Measurements from ENCODE around the gene ALDH1B1.

The ALDH1B1 gene

DNA sequence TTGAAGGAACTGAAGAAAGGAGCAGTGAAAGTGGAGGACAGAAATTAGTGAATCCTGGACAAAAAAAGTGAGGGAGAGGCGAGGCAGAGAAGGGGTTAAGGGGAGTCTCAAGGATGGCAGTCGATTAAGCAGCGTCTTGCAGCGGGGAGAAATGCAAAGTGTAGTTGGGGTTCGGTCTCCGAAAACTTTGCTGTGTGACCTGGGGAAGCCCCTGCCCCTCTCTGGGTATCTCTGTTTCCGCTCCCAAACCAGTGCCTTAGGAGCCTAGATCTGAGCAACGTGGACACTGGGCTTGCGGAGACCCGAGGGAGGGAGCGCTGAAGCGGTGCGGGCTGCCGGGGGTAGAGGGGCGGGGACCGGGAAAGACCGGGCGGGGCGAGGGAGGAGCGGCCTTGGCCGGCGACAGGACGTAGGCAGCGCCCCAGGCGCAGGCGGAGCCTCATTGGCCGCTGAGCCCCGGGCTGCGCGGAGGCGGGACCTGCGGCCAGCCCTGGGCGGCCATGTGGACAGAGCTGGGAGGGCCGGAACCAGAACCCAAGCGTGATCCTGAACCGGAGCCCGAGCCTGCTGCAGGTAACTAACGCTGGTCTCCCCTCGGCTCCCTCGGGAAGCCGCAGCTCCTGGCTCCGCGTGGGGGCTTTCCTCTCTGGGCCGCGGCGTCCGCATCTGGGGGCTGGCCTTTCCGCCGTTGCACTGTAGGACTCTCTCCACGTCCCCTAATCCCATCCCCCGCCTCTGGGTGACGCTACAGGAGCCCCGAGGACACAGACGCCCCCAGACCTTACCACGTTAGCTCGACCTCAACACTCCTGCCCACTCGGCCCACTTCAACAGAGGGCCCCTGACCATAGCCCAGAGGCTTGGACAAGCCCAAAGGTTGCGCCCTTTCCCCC, at the start of gene ALDH1B1:
TSS of gene ALDH1B1 (plus strand) at position 468 of the 893 bp plus-strand sequence. CDS start 3,047 bp downstream, outside the sequence.
- ChIA-PET CTCF (no interaction called here), POLR2A (interaction anchor here (0.6 kb wide), 1 partner anchor 486 kb away, joined by 3 read pairs; no protein-coding TSS in a partner anchor)
- TF ChIP-seq ZNF384 (IDR thresholded peaks at IDR 0.05) (no peak), NFRKB (IDR thresholded peaks at IDR 0.05) (no peak), FOXA1 (IDR thresholded peaks at IDR 0.05) (no peak), TARDBP (IDR thresholded peaks at IDR 0.05) (no peak), CTBP1 (IDR thresholded peaks at IDR 0.05; ENCODE audit: borderline replicate concordance) (no peak), LEF1 (IDR thresholded peaks at IDR 0.05; ENCODE audit: borderline replicate concordance) (no peak), HDGF (IDR thresholded peaks at IDR 0.05; ENCODE audit: borderline replicate concordance) (peak; percentile 11; the same call in 1 of the 2 replicates), FOXM1 (IDR thresholded peaks at IDR 0.05; ENCODE audit: borderline replicate concordance) (no peak), BHLHE40 (IDR thresholded peaks at IDR 0.05; ENCODE audit: borderline replicate concordance) (no peak), SUZ12 (IDR thresholded peaks at IDR 0.05) (no peak), SP1 (IDR thresholded peaks at IDR 0.05) (no peak), L3MBTL2 (conservative IDR thresholded peaks at IDR 0.05) (peak; percentile 70; the same call in 1 of the 2 replicates), FOXK2 (IDR thresholded peaks at IDR 0.05) (no peak)
- TF ChIP-seq, protein P1, sequence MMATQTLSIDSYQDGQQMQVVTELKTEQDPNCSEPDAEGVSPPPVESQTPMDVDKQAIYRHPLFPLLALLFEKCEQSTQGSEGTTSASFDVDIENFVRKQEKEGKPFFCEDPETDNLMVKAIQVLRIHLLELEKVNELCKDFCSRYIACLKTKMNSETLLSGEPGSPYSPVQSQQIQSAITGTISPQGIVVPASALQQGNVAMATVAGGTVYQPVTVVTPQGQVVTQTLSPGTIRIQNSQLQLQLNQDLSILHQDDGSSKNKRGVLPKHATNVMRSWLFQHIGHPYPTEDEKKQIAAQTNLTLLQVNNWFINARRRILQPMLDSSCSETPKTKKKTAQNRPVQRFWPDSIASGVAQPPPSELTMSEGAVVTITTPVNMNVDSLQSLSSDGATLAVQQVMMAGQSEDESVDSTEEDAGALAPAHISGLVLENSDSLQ (IDR thresholded peaks at IDR 0.05): no peak
- peak; percentile 93 for DNase-seq (ENCODE audit: extremely low spot score)

DNA sequence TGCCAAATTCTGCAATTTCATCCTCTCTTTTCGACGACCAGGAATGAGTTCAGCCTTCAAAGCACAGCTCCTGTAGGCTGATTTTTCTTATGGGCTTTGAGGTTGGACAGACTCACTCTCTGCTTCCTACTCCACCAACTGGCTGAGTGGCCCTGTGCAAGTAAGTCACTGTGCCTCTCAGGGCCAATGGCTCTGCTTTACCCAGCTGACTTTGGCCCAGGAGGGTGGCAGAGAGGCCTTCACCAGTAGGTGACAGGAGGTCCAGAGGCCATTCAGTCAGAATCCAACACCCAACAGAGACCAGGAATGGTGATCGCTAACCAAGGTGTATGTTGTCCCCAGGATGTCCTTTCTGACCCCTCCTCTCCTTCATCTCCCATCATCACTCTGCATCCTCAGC, 49.5 kb upstream of the ALDH1B1 start:
- CTCF ChIA-PET: no interaction called here
- TF ChIP-seq FOXA1 (IDR thresholded peaks at IDR 0.05) (no peak), CTBP1 (IDR thresholded peaks at IDR 0.05; ENCODE audit: borderline replicate concordance) (no peak), LEF1 (IDR thresholded peaks at IDR 0.05; ENCODE audit: borderline replicate concordance) (no peak), SP1 (IDR thresholded peaks at IDR 0.05) (no peak), ARNT (IDR thresholded peaks at IDR 0.05) (no peak), ZNF384 (IDR thresholded peaks at IDR 0.05) (no peak), SUZ12 (IDR thresholded peaks at IDR 0.05) (no peak), ELF4 (IDR thresholded peaks at IDR 0.05) (no peak), L3MBTL2 (conservative IDR thresholded peaks at IDR 0.05) (no peak), FOXK2 (IDR thresholded peaks at IDR 0.05) (no peak), HDGF (IDR thresholded peaks at IDR 0.05; ENCODE audit: borderline replicate concordance) (no peak), FOXM1 (IDR thresholded peaks at IDR 0.05; ENCODE audit: borderline replicate concordance) (no peak), NFRKB (IDR thresholded peaks at IDR 0.05) (no peak), TARDBP (IDR thresholded peaks at IDR 0.05) (no peak), BHLHE40 (IDR thresholded peaks at IDR 0.05; ENCODE audit: borderline replicate concordance) (no peak)
- TF ChIP-seq, protein P1 (IDR thresholded peaks at IDR 0.05): no peak
- POLR2A ChIA-PET: no interaction called here
- DNase-seq (ENCODE audit: extremely low spot score): no peak

DNA sequence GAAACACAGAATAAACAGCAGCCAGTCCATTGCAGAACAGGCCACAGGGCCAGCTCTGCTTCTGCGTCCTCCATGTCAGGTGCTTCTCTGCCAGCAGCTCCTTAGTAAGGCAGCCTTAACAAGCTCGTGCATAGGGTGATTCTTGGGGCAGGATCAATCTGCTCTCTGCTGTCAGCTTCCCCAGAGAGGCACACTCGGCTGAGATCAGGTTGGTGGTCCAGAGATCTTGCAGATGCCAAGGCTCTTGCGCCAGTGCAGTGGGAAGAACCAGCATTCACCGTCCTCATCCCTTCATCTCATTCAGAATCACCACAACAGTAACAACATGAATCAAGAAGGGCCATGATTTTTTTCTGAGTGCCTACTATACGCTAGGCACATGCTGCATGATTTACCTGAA, 49.0 kb upstream of the ALDH1B1 start:
- no peak for DNase-seq (ENCODE audit: extremely low spot score)
- TF ChIP-seq L3MBTL2 (conservative IDR thresholded peaks at IDR 0.05): no peak
- no peak for TF ChIP-seq TARDBP (IDR thresholded peaks at IDR 0.05)
- TF ChIP-seq ZNF384 (IDR thresholded peaks at IDR 0.05): no peak
- no peak for TF ChIP-seq LEF1 (IDR thresholded peaks at IDR 0.05; ENCODE audit: borderline replicate concordance)
- TF ChIP-seq, protein P1 (IDR thresholded peaks at IDR 0.05): no peak
- TF ChIP-seq FOXM1 (IDR thresholded peaks at IDR 0.05; ENCODE audit: borderline replicate concordance): no peak
- TF ChIP-seq HDGF (IDR thresholded peaks at IDR 0.05; ENCODE audit: borderline replicate concordance): no peak
- no peak for TF ChIP-seq NFRKB (IDR thresholded peaks at IDR 0.05)
- TF ChIP-seq CTBP1 (IDR thresholded peaks at IDR 0.05; ENCODE audit: borderline replicate concordance): no peak
- TF ChIP-seq SUZ12 (IDR thresholded peaks at IDR 0.05): no peak
- no peak for TF ChIP-seq BHLHE40 (IDR thresholded peaks at IDR 0.05; ENCODE audit: borderline replicate concordance)
- no peak for TF ChIP-seq ARNT (IDR thresholded peaks at IDR 0.05)
- no peak for TF ChIP-seq SP1 (IDR thresholded peaks at IDR 0.05)
- TF ChIP-seq FOXK2 (IDR thresholded peaks at IDR 0.05): no peak
- ChIA-PET POLR2A (no interaction called here), CTCF (no interaction called here)

DNA sequence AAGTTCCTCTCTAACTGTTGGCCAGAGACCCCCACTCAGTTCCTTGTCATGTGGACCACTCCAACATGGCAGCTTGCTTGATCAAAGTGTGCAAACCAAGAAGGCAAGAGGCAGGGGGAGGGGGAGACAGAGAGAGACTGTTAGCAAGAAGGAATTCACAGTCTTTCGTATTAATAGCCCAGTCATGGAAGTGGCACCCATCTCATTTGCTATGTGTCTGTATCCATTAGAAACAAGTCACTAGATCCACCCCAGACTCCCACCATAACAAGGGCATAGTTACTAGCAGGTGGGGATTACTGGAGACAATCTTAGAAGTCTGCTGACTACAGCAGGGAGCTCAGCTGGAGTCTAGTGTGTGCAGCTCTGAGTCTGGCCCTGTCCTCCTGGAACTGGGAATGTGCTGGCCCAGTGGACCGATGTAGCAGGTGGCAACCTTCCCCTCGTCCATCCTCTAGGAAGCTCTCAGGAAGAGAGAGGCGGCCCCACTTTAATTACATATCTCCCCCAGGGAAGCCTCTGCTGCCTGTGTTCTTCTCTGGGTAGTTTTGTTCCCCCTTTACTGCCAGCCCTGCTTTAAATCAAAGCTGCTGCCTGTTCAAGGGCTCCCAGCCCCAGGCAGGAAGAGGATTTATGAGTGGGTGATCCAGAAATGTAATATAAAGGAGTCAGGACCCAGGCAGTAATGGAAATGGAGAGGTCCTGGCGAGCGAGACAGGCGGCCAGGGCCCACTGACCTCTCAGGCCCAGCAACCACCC, 47.8 kb upstream of the ALDH1B1 start:
- DNase-seq (ENCODE audit: extremely low spot score): no peak
- TF ChIP-seq ARNT (IDR thresholded peaks at IDR 0.05) (no peak), LEF1 (IDR thresholded peaks at IDR 0.05; ENCODE audit: borderline replicate concordance) (no peak), FOXK2 (IDR thresholded peaks at IDR 0.05) (no peak), BHLHE40 (IDR thresholded peaks at IDR 0.05; ENCODE audit: borderline replicate concordance) (no peak), L3MBTL2 (conservative IDR thresholded peaks at IDR 0.05) (no peak), NFRKB (IDR thresholded peaks at IDR 0.05) (no peak), SUZ12 (IDR thresholded peaks at IDR 0.05) (no peak)
- TF ChIP-seq, protein P1 (IDR thresholded peaks at IDR 0.05): no peak
- ChIA-PET POLR2A (no interaction called here), CTCF (no interaction called here)
